Fibroblast of lung (primary cell): Measurements from ENCODE around the gene CIB4. TPM values are rescaled to one million over a fixed set of nuclear protein-coding genes. Genes with fewer than 3 reads are reported as not detected.

Experiments used
- DNase-seq, 2 donors: peaks; one replicate each; pipeline versions ENCODE4 v3.0.0 to v3.0.0-alpha.2; 2010; ENCODE audit warnings: low read depth in 2 of 2
- H2AFZ ChIP-seq: 2 replicates; pipeline ENCODE4 v1.5.1; 2012; ENCODE audit warnings: low read length, control low read depth, inconsistent platforms
- H3K27ac ChIP-seq: 2 replicates; pipeline ENCODE4 v1.5.1; 2011; ENCODE audit warnings: low read length, control low read depth; ENCODE audit not compliant: insufficient read depth
- H3K27me3 ChIP-seq: 2 replicates; pipeline ENCODE4 v1.5.1; 2011; ENCODE audit warnings: mild to moderate bottlenecking, low read length; ENCODE audit not compliant: control insufficient read depth, insufficient read depth
- H3K36me3 ChIP-seq: 2 replicates; pipeline ENCODE4 v1.5.1; 2011; ENCODE audit warnings: low read length; ENCODE audit not compliant: control insufficient read depth, insufficient read depth
- H3K4me1 ChIP-seq: 2 replicates; pipeline ENCODE4 v1.5.1; 2011; ENCODE audit warnings: low read length; ENCODE audit not compliant: control insufficient read depth, insufficient read depth; ENCODE audit errors: extremely low read depth
- H3K4me2 ChIP-seq: 2 replicates; pipeline ENCODE4 v1.5.1; 2011; ENCODE audit warnings: low read length, control low read depth; ENCODE audit not compliant: insufficient read depth; ENCODE audit errors: extremely low read depth
- H3K4me3 ChIP-seq, 4 experiments: fragments of 200-600 bp in 1 of 4; sonication (generic) in 1 of 4; replicated peaks in 1 of 4; 2 replicates each; pipeline ENCODE4 v1.5.1; 2011 to 2016; ENCODE audit warnings: low read length in 4 of 4, low read depth in 3 of 4, mild to moderate bottlenecking in 3 of 4, control low read depth in 2 of 4, inconsistent platforms in 1 of 4, mixed read lengths in 1 of 4; ENCODE audit not compliant: insufficient read depth in 1 of 4; ENCODE audit errors: control extremely low read depth in 1 of 4
- H3K79me2 ChIP-seq: 2 replicates; pipeline ENCODE4 v1.5.1; 2012; ENCODE audit warnings: mild to moderate bottlenecking, low read length, inconsistent platforms; ENCODE audit not compliant: control insufficient read depth, insufficient read depth
- H3K9ac ChIP-seq: 2 replicates; pipeline ENCODE4 v1.5.1; 2011; ENCODE audit warnings: mild to moderate bottlenecking, low read length, control low read depth; ENCODE audit not compliant: insufficient read depth
- H3K9me3 ChIP-seq: 2 replicates; pipeline ENCODE4 v1.5.1; 2012; ENCODE audit warnings: low read depth, low read length; ENCODE audit not compliant: control insufficient read depth, insufficient read depth
- H4K20me1 ChIP-seq: 2 replicates; pipeline ENCODE4 v1.5.1; 2011; ENCODE audit warnings: low read length; ENCODE audit not compliant: control insufficient read depth, insufficient read depth; ENCODE audit errors: extremely low read depth
- CTCF ChIP-seq, 2 donors: IDR thresholded peaks in 1 of 2; conservative IDR thresholded peaks in 1 of 2; 1 replicate in 1 of 2; 2 replicates in 1 of 2; pipeline ENCODE4 v1.5.1; 2011 to 2012; ENCODE audit warnings: low read length in 2 of 2, control low read depth in 1 of 2, inconsistent platforms in 1 of 2, low read depth in 1 of 2, mild to moderate bottlenecking in 1 of 2
- EZH2 ChIP-seq: IDR thresholded peaks from 2 replicates; pipeline ENCODE4 v1.5.1; 2012; ENCODE audit warnings: low read length, control low read depth, mild to moderate bottlenecking; ENCODE audit errors: missing control alignments
- polyA plus RNA-seq, 2 donors: library from polyadenylated mRNA; depleted of rRNA in 1 of 2; stranded (reverse) in 1 of 2; unstranded in 1 of 2; fragments of >200 nt; gene quantifications; 2 replicates each; pipeline ENCODE4 v1.2.1, GENCODE V29; 2011 to 2012; ENCODE audit warnings: missing spikeins in 1 of 2
- total RNA-seq: library from RNA; depleted of rRNA; stranded (reverse); fragments of >200 nt; gene quantifications from 2 replicates; pipeline ENCODE4 v1.2.1, GENCODE V29; 2014

The CIB4 gene
- total and polyA plus RNA-seq, 2 donors (not counting 1 experiment from before 2014, with no cell fraction given): not detected

- no peak overlapping the region for H3K4me2 ChIP-seq
- H3K9me3 ChIP-seq: no peaks in the 10 kb centered on the region
- no peak for TF ChIP-seq EZH2
- no peak for TF ChIP-seq CTCF (conservative IDR thresholded peaks at IDR 0.05 in 1 of 2, IDR thresholded peaks at IDR 0.05 in 1 of 2; ENCODE audit: low read depth in 1 of 2, low read length in 2 of 2)
- no peak overlapping the region for H3K9ac ChIP-seq
- peaks cover 26% of the 10 kb centered on the region for H3K27me3 ChIP-seq
- no peak overlapping the region for H3K27ac ChIP-seq
- no peak overlapping the region for H2AFZ ChIP-seq
- no peaks in the 10 kb centered on the region for H3K79me2 ChIP-seq
- H3K4me3 ChIP-seq: no peak overlapping the region
- H3K4me1 ChIP-seq: no peaks in the 10 kb centered on the region
- DNase-seq: no peak
- no peaks in the 10 kb centered on the region for H3K36me3 ChIP-seq
- H4K20me1 ChIP-seq: no peaks in the 10 kb centered on the region
Observed at GRCh38 chr2:26576565-26577441, 64.4 kb downstream of the CIB4 start.

DNA sequence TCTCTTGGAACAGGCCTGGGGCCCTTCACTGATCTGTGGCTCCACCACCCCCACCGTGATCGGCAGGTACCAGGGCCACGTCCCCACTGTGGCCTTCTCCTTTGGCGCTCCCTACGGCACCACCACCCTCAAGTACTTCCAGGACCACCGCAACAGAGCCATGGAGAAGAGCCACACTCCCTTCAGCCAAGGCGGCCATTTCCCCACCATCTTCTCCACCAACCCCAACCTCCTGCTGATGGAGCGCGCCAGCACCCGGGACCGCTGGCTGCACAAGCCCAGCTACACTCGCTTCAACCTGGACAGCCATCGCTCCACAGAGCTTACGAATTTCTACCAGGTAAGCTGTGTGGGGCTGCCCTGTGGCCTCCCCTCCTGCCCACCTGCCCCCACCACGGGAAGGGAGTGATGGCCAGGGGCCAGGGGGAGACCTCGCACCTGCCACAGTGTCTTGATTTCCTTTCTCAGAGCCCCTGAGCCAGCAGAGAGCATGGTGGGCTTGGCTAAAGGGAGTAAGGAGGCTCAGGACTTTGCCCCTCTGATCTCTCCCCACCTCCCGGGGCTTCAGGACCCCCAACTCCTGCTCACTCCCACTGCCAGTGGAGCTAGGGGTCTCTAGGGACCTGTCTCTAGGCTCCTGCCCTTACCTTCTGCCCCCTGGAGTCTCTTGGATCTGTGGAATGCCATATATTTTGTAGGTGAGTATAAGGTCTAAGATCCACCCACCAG, 65.2 kb downstream of the CIB4 start:
- Histone ChIP-seq H2AFZ (no peak overlapping the region), H3K9ac (no peak overlapping the region), H3K36me3 (no peaks in the 10 kb centered on the region), H3K27me3 (peaks cover 28% of the 10 kb centered on the region), H3K9me3 (no peaks in the 10 kb centered on the region), H3K79me2 (no peaks in the 10 kb centered on the region), H3K4me2 (no peak overlapping the region), H3K27ac (no peak overlapping the region), H3K4me1 (no peaks in the 10 kb centered on the region), H4K20me1 (no peaks in the 10 kb centered on the region), H3K4me3 (no peak overlapping the region)
- no peak for DNase-seq
- no peak for TF ChIP-seq EZH2
- TF ChIP-seq CTCF (conservative IDR thresholded peaks at IDR 0.05 in 1 of 2, IDR thresholded peaks at IDR 0.05 in 1 of 2; ENCODE audit: low read depth in 1 of 2, low read length in 2 of 2): no peak

DNA sequence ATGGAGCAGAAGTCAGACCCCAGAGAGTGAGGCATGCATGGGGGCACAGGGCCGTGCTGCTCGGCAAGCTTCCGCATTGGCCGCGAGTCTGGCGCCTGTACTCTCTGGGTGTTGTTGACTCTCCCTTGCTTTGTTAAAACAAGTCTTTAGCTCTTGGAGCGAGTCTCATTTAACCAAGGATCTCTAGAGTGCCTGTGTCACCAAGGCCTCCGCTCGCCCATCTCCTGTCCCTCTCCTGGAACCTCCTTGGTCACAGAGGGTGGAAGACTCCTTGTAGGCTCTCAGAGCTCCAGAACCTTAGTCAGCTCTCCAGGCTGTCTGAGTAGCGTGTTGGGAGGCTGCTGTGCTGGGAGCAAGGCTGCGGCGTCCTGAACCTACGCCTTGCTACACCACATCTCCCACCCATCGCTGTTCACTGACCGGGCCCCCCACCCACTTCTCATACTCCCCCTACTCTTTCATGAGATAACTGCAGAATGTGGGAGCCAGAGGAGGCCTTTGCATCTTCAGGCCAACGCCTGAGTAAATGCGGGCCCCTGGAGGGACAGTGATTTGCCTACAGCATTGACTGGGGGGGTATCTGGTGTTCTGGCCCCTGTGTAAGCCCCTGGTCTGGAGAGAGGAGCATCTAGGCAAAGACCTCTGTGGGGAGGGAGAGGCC, 66.1 kb downstream of the CIB4 start:
- Histone ChIP-seq H3K27ac (no peak overlapping the region), H3K4me1 (no peaks in the 10 kb centered on the region), H3K4me3 (no peak overlapping the region), H3K9ac (no peak overlapping the region), H3K9me3 (no peaks in the 10 kb centered on the region), H3K4me2 (no peak overlapping the region), H4K20me1 (no peaks in the 10 kb centered on the region), H2AFZ (no peak overlapping the region), H3K79me2 (no peaks in the 10 kb centered on the region), H3K27me3 (peaks cover 31% of the 10 kb centered on the region), H3K36me3 (no peaks in the 10 kb centered on the region)
- TF ChIP-seq CTCF (conservative IDR thresholded peaks at IDR 0.05 in 1 of 2, IDR thresholded peaks at IDR 0.05 in 1 of 2; ENCODE audit: low read depth in 1 of 2, low read length in 2 of 2) (no peak), EZH2 (no peak)
- no peak for DNase-seq
